ENCODE results near the gene MED29.

Gene MED29

GRCh38 chr19:39434123-39435076, 43.2 kb downstream of the MED29 start:
- DNase-seq (ENCODE audit: low spot score) (no peak), ATAC-seq (ENCODE audit: low read depth) (no peak)
- peaks cover 38% of the 10 kb centered on the region for H3K36me3 ChIP-seq (ENCODE audit: low read depth)
- no peaks in the 10 kb centered on the region for H3K9me3 ChIP-seq (ENCODE audit: severe bottlenecking)
- TF ChIP-seq, protein P1, sequence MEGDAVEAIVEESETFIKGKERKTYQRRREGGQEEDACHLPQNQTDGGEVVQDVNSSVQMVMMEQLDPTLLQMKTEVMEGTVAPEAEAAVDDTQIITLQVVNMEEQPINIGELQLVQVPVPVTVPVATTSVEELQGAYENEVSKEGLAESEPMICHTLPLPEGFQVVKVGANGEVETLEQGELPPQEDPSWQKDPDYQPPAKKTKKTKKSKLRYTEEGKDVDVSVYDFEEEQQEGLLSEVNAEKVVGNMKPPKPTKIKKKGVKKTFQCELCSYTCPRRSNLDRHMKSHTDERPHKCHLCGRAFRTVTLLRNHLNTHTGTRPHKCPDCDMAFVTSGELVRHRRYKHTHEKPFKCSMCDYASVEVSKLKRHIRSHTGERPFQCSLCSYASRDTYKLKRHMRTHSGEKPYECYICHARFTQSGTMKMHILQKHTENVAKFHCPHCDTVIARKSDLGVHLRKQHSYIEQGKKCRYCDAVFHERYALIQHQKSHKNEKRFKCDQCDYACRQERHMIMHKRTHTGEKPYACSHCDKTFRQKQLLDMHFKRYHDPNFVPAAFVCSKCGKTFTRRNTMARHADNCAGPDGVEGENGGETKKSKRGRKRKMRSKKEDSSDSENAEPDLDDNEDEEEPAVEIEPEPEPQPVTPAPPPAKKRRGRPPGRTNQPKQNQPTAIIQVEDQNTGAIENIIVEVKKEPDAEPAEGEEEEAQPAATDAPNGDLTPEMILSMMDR (IDR thresholded peaks at IDR 0.05; ENCODE audit: poor library complexity, severe bottlenecking): no peak
- H3K4me1 ChIP-seq (ENCODE audit: insufficient read depth, poor library complexity, severe bottlenecking): peaks cover 23% of the 10 kb centered on the region
- H3K27ac ChIP-seq (ENCODE audit: poor library complexity, severe bottlenecking): peak overlapping the region; percentile 72
- H3K27me3 ChIP-seq (ENCODE audit: insufficient read depth, poor library complexity, severe bottlenecking): no peaks in the 10 kb centered on the region
- peak overlapping the region; percentile 89 for H3K4me3 ChIP-seq (ENCODE audit: severe bottlenecking)

DNA sequence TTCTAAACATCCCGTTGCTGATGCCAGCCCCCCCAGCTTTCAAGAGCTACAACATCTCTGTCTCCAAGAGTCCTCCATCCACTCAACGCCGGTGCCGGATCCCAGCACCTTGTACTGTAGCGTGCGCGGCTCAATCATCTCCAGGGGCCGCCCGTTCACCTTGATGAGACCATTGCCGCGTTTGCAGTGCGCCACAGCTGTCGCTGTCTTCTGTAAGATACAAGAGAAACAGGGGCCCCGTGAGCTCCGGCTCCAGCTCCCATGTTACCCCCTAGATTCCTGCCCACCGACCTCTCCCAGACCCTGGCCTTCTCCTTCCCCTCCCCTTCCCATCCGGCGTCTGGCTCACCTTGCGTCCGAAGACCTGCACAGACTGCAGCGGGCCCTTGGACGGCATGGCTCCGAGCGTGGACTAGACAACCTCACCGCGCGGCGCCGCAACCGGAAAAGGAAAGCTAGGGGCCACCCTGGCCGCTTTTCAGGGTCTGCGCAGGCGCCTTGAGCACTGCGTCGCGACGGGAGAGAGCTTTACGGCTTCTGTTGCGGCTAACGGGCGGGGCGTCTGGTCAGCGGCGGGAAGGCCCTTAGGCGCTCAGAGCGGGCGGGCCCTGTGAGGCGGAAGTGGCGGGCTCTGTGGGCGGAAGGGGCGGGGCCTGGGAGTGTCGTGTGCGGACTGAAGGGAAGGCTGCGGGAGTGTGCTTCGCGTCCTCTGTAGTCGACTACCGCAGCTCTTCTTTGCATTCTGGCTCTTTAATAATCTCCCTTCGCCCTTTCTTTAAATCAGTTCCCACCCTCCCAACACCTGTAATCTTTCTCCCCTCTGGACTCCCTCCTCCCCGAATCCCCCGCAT, 44.5 kb downstream of the MED29 start, which contains the start of gene RPS16:
RPS16 (minus strand) TSS at position 451 of the 851 bp plus-strand sequence; CDS start at position 397, 54 bp downstream.
- Histone ChIP-seq H3K27ac (ENCODE audit: poor library complexity, severe bottlenecking) (peak within 1 kb of the TSS; percentile 72), H3K4me3 (ENCODE audit: severe bottlenecking) (peak within 1 kb of the TSS; percentile 89), H3K9me3 (ENCODE audit: severe bottlenecking) (no peaks in the 10 kb centered on the region), H3K27me3 (ENCODE audit: insufficient read depth, poor library complexity, severe bottlenecking) (no peaks in the 10 kb centered on the region), H3K4me1 (ENCODE audit: insufficient read depth, poor library complexity, severe bottlenecking) (peaks cover 20% of the 10 kb centered on the region), H3K36me3 (ENCODE audit: low read depth) (peaks cover 38% of the 10 kb centered on the region)
- TF ChIP-seq, protein P1 (IDR thresholded peaks at IDR 0.05; ENCODE audit: poor library complexity, severe bottlenecking): no peak
- DNase-seq (ENCODE audit: low spot score) (peak; percentile 98), ATAC-seq (ENCODE audit: low read depth) (peak; percentile 80)

GRCh38 chr19:39436350-39436716, 45.2 kb downstream of the MED29 start:
- H3K4me1 ChIP-seq (ENCODE audit: insufficient read depth, poor library complexity, severe bottlenecking): peaks cover 15% of the 10 kb centered on the region
- DNase-seq (ENCODE audit: low spot score): no peak
- peak overlapping the region; percentile 89 for H3K4me3 ChIP-seq (ENCODE audit: severe bottlenecking)
- H3K27ac ChIP-seq (ENCODE audit: poor library complexity, severe bottlenecking): peak overlapping the region; percentile 72
- H3K9me3 ChIP-seq (ENCODE audit: severe bottlenecking): no peaks in the 10 kb centered on the region
- peaks cover 38% of the 10 kb centered on the region for H3K36me3 ChIP-seq (ENCODE audit: low read depth)
- H3K27me3 ChIP-seq (ENCODE audit: insufficient read depth, poor library complexity, severe bottlenecking): no peaks in the 10 kb centered on the region
- no peak for ATAC-seq (ENCODE audit: low read depth)
- TF ChIP-seq, protein P1 (IDR thresholded peaks at IDR 0.05; ENCODE audit: poor library complexity, severe bottlenecking): no peak

DNA sequence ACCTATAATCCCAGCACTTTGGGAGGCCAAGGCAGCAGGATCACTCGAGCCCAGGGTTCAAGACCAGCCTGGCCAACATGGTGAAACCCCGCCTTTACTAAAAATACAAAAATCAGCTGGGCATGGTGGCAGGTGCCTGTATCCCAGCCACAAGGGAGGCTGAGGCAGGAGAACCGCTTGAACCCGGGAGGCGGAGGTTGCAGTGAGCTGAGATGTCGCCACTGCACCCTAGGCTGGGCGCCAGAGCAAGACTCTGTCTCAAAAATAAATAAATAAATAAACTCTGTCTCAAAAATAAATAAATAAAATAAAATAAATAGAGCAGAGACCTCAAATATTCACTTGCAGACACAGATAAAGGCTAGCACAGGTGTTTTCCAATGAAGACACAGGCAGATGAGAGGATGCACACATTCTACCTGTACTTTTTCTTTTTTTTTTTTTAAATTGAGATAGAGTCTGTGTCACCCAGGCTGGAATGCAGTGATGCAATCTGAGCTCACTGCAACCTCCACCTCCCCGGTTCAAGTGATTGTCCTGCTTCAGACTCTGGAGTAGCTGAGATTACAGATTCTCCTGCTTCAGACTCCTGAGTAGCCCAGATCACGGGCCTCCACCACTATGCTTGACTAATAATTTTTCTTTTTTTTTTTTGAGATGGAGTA, 47.2 kb downstream of the MED29 start:
- Histone ChIP-seq H3K36me3 (ENCODE audit: low read depth) (peaks cover 22% of the 10 kb centered on the region), H3K4me1 (ENCODE audit: insufficient read depth, poor library complexity, severe bottlenecking) (peaks cover 14% of the 10 kb centered on the region), H3K9me3 (ENCODE audit: severe bottlenecking) (no peaks in the 10 kb centered on the region), H3K4me3 (ENCODE audit: severe bottlenecking) (no peak overlapping the region), H3K27me3 (ENCODE audit: insufficient read depth, poor library complexity, severe bottlenecking) (no peaks in the 10 kb centered on the region), H3K27ac (ENCODE audit: poor library complexity, severe bottlenecking) (peak overlapping the region; percentile 4)
- TF ChIP-seq, protein P1 (IDR thresholded peaks at IDR 0.05; ENCODE audit: poor library complexity, severe bottlenecking): no peak
- peak; percentile 17; the same call in 2 of the 3 replicates for ATAC-seq (ENCODE audit: low read depth)
- no peak for DNase-seq (ENCODE audit: low spot score)
